ENCODE data around the gene APBA1. TPM values are rescaled to one million over a fixed set of nuclear protein-coding genes. Genes with fewer than 3 reads are reported as not detected.

Gene APBA1
- total and polyA plus RNA-seq, 9 of the 15 experiments (the other 6 are each of a cell fraction or from before 2014, with no cell fraction given) = 0.01 to 0.02 TPM; not detected in 7

DNA sequence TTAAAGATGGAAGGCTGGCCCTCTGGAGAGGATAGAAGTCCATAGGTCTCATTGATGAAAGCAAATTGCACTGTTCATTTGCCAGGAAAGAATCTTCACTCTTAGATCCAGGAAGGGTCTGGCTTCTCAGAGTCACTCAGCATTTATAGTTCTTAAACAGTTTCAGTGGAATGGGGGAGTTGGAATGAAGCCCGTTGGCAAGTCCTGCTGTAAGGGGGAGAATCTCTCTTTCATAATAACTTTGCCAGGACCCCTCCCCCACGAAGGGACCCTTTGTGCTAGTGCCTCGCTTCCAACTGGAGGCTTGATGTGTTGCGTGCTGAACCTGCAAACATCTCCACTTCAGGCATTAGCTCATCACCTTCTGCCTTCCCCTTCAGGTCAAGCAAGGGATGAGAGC is 290.0 kb downstream of the APBA1 start:
- TF ChIP-seq ZNF695 (CRISPR knock-in tag; IDR thresholded peaks at IDR 0.05) (no peak), DDX20 (tag; IDR thresholded peaks at IDR 0.05; ENCODE audit: low read depth) (no peak), TAF7 (tag; IDR thresholded peaks at IDR 0.05) (no peak), NBN (IDR thresholded peaks at IDR 0.05; ENCODE audit: low read depth) (no peak), CCNT2 (IDR thresholded peaks at IDR 0.05; ENCODE audit: borderline replicate concordance, extremely low read depth, insufficient read length, low read depth, low read length) (no peak), PCBP1 (IDR thresholded peaks at IDR 0.05; ENCODE audit: low read depth, low read length, poor library complexity, severe bottlenecking) (no peak)
- Histone ChIP-seq H2AFZ (ENCODE audit: low read depth, low read length) (no peak overlapping the region), H3K9me1 (ENCODE audit: control insufficient read depth, insufficient read depth, low read length) (no peaks in the 10 kb centered on the region), H3K27me3 (ENCODE audit: control insufficient read depth in 2 of 2, insufficient read depth in 2 of 2, low read length in 2 of 2) (peaks cover 8 to 35% of the 10 kb centered on the region in 2 experiments), H3K79me2 (ENCODE audit: control insufficient read depth, insufficient read depth, low read length) (no peaks in the 10 kb centered on the region), H3K4me1 (replicated peaks in 1 of 2; ENCODE audit: control insufficient read depth in 2 of 2, insufficient read depth in 2 of 2, low read length in 2 of 2) (no peaks in the 10 kb centered on the region), H3K4me2 (ENCODE audit: insufficient read depth, low read length) (no peak overlapping the region), H3K4me3 (no peak overlapping the region), H3K27ac (ENCODE audit: extremely low read depth, low read depth, low read length) (no peak overlapping the region), H4K20me1 (replicated peaks; ENCODE audit: control insufficient read depth, insufficient read depth, low read length) (no peaks in the 10 kb centered on the region), H3K36me3 (ENCODE audit: control insufficient read depth, insufficient read depth, low read length) (no peaks in the 10 kb centered on the region), H3K9ac (ENCODE audit: insufficient read depth in 1 of 2, low read depth in 2 of 2, low read length in 2 of 2) (no peak overlapping the region), H3K9me3 (replicated peaks; ENCODE audit: control insufficient read depth, insufficient read depth, low read depth, low read length) (no peaks in the 10 kb centered on the region)
- intact Hi-C loops (cut with micrococcal nuclease) (no loop called here), in situ Hi-C loops (cut with MboI) (no loop called here)
- CTCF ChIA-PET (ENCODE audit: low intra/inter-chr PET ratio) = no interaction called here
- DNase-seq (ENCODE audit: extremely low read depth in 1 of 4, low spot score in 3 of 4) (no peak), FAIRE-seq (no peak), ATAC-seq (no peak)
- POLR2A ChIA-PET = no interaction called here
- no TSS peak for BruUV-seq (replicated peaks)
- WGBS (ENCODE audit: insufficient coverage, low coverage, missing lambda C conversion rate) = 0% methylated on average over 4 of the region's 4 CpGs

DNA sequence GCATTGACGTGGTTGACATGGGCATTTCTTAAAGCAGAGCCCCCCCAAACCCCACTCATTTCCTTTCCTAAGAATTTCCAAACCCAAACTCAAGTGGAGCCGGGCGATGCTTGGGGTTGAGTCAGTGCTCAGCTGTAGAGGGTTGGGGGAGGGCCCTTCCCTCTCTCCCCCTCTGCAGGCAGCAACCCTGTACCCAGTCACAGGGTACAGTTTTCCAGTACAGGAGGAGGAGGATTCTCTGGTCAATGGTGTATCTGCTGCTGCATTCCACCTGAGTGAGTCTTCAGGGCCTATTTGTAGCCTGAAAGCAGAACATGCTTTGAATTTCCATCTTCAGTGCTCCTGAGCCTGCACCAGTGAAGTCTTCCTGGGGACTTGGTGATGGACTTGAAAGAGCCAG is 291.4 kb downstream of the APBA1 start:
- in situ Hi-C loops (cut with MboI) = no loop called here
- no peaks in the 10 kb centered on the region for H3K4me1 ChIP-seq (replicated peaks in 1 of 2; ENCODE audit: control insufficient read depth in 2 of 2, insufficient read depth in 2 of 2, low read length in 2 of 2)
- no peaks in the 10 kb centered on the region for H4K20me1 ChIP-seq (replicated peaks; ENCODE audit: control insufficient read depth, insufficient read depth, low read length)
- POLR2A ChIA-PET = no interaction called here
- no peaks in the 10 kb centered on the region for H3K9me1 ChIP-seq (ENCODE audit: control insufficient read depth, insufficient read depth, low read length)
- H3K9ac ChIP-seq (ENCODE audit: insufficient read depth in 1 of 2, low read depth in 2 of 2, low read length in 2 of 2) = no peak overlapping the region
- BruUV-seq (replicated peaks) = no TSS peak
- H3K9me3 ChIP-seq (replicated peaks; ENCODE audit: control insufficient read depth, insufficient read depth, low read depth, low read length) = no peaks in the 10 kb centered on the region
- no peaks in the 10 kb centered on the region for H3K36me3 ChIP-seq (ENCODE audit: control insufficient read depth, insufficient read depth, low read length)
- no peak for DNase-seq (ENCODE audit: extremely low read depth in 1 of 4, low spot score in 3 of 4)
- no peak overlapping the region for H3K27ac ChIP-seq (ENCODE audit: extremely low read depth, low read depth, low read length)
- no peak for ATAC-seq
- H2AFZ ChIP-seq (ENCODE audit: low read depth, low read length) = no peak overlapping the region
- no peak overlapping the region for H3K4me2 ChIP-seq (ENCODE audit: insufficient read depth, low read length)
- no peaks in the 10 kb centered on the region for H3K79me2 ChIP-seq (ENCODE audit: control insufficient read depth, insufficient read depth, low read length)
- CTCF ChIA-PET (ENCODE audit: low intra/inter-chr PET ratio) = no interaction called here
- 0% methylated on average over 3 of the region's 3 CpGs for WGBS (ENCODE audit: insufficient coverage, low coverage, missing lambda C conversion rate)
- intact Hi-C loops (cut with micrococcal nuclease) = no loop called here
- no peak for FAIRE-seq
- no peak overlapping the region for H3K4me3 ChIP-seq
- H3K27me3 ChIP-seq (ENCODE audit: control insufficient read depth in 2 of 2, insufficient read depth in 2 of 2, low read length in 2 of 2) = peaks cover 8 to 35% of the 10 kb centered on the region in 2 experiments
- TF ChIP-seq KAT7 (CRISPR knock-in tag; IDR thresholded peaks at IDR 0.05; ENCODE audit: borderline replicate concordance) (no peak), SLC30A9 (CRISPR knock-in tag; IDR thresholded peaks at IDR 0.05) (no peak), ZNF561 (CRISPR knock-in tag; conservative IDR thresholded peaks at IDR 0.05) (no peak), HNRNPH1 (optimal IDR thresholded peaks at IDR 0.05; ENCODE audit: low read depth, low read length) (no peak), POU5F1 (IDR thresholded peaks at IDR 0.05; ENCODE audit: borderline replicate concordance, low read depth, low read length, partially characterized antibody) (no peak), SREBF1 (IDR thresholded peaks at IDR 0.05; ENCODE audit: borderline replicate concordance, low read depth, low read length) (no peak), ARID2 (IDR thresholded peaks at IDR 0.05) (no peak), ZNF124 (CRISPR knock-in tag; IDR thresholded peaks at IDR 0.05) (no peak), NEUROD1 (IDR thresholded peaks at IDR 0.05; ENCODE audit: borderline replicate concordance, low read depth, low read length, partially characterized antibody) (no peak), ZFX (CRISPR knock-in tag; IDR thresholded peaks at IDR 0.05) (no peak), EP400 (IDR thresholded peaks at IDR 0.05) (no peak)
